Measurements from ENCODE around the gene RNF208. TPM values are rescaled to one million over a fixed set of nuclear protein-coding genes. Genes with fewer than 3 reads are reported as not detected.

Gene RNF208
- total and polyA plus RNA-seq, 9 of the 15 experiments (the other 6 are each of a cell fraction or from before 2014, with no cell fraction given): 0.15 to 6.9 (median 0.50) TPM; not detected in 2

GRCh38 chr9:137240318-137240840 lies 18.3 kb upstream of the RNF208 start (continued):
- TF ChIP-seq BDP1 (IDR thresholded peaks at IDR 0.05; ENCODE audit: insufficient read depth, insufficient read length) (no peak), ARHGAP35 (IDR thresholded peaks at IDR 0.05; ENCODE audit: partially characterized antibody) (no peak), CUX1 (CRISPR knock-in tag; IDR thresholded peaks at IDR 0.05) (no peak), TSC22D4 (tag; IDR thresholded peaks at IDR 0.05) (no peak), NR4A1 (CRISPR knock-in tag; IDR thresholded peaks at IDR 0.05) (peak; percentile 83; the same call in 1 of the 2 replicates), NR4A1 (tag; IDR thresholded peaks at IDR 0.05) (peak; percentile 74; the same call in 1 of the 2 replicates), ARID4B (CRISPR knock-in tag; IDR thresholded peaks at IDR 0.05) (peak; percentile 78; the same call in 1 of the 2 replicates), RB1 (IDR thresholded peaks at IDR 0.05; ENCODE audit: low read depth) (peak; percentile 81; the same call in 1 of the 2 replicates)

Data from K562 (cell line).